ENCODE data around the gene SET.
"Not testable (repeated sequence)": the region's sequence is repeated elsewhere in the genome, so short reads cannot be mapped to it uniquely, and the experiment has no call there.

The SET gene, protein sequence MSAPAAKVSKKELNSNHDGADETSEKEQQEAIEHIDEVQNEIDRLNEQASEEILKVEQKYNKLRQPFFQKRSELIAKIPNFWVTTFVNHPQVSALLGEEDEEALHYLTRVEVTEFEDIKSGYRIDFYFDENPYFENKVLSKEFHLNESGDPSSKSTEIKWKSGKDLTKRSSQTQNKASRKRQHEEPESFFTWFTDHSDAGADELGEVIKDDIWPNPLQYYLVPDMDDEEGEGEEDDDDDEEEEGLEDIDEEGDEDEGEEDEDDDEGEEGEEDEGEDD

GRCh38 chr9:128688501-128689292 lies at the start of gene SET:
SET (plus strand) TSS chr9:128689222; CDS start chr9:128689583, 361 bp downstream.
- DNase-seq, result peak; percentile 33 to 96 (median 84)

- no peak for DNase-seq
Observed at GRCh38 chr9:128640603-128641002, 48.4 kb upstream of the SET start.

DNA sequence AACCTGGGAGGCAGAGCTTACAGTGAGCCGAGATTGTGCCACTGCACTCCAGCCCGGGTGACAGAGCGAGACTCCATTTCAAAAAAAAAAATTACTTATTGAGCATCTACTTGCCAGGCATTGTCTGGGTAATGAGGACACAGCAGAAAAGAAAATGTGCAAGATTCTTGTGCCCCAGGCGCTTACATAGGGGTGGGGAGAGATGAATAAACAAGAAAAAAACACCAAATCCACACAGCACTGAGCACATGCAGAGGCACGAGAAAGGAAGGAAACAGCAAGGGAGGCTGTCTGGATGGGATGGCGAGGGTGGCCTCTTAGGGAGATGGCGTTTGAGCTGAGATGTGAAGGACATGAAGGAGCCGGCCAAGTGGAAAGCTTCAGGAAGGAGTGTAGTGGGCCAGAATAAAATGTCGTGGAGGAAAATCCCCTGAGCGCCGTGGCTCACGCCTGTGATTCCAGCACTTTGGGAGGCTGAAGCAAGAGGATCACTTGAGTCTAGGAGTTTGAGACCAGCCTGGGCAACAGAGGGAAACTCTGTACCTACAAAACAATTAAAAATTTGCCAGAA lies 46.3 kb upstream of the SET start:
- no peak for DNase-seq

GRCh38 chr9:128643519-128644300 lies 45.3 kb upstream of the SET start:
- DNase-seq, result no peak

DNA sequence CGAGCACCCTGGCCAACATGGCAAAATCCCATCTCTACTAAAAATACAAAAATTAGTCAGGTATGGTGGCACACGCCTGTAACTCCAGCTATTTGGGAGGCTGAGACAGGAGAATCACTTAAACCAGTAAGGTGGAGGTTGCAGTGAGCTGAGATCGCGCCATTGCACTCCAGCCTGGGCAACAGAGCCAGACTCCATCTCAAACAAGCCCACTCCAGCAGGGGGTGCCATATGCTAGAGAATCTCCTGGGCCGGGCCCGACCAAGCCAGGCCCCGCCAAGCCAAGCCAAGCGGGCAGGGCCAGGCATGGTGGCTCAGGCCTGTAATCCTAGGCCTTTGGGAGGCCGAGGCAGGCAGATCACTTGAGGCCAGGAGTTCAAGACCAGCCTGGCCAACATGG lies 40.8 kb upstream of the SET start:
- DNase-seq, result peak in 3 of 51 donors; percentile 10 to 16 (median 14)

DNA sequence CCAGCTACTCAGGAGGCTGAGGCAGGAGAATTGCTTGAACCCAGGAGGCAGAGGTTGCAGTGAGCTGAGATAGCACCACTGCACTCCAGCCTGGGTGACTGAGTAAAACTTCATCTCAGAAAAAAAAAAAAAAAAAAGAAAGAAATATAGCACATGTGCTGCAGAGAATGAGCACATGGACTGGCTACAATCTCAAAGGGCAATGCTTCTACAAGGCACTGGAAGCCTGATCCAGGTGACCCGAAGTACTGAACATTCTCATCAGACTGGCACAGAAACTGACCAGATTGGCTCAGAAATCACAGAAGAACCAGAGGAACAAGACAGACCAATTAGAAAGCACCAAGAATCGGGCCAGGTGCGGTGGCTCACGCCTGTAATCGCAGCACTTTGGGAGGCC lies 37.2 kb upstream of the SET start:
- no peak for DNase-seq

GRCh38 chr9:128653908-128654307 lies 35.1 kb upstream of the SET start:
- DNase-seq, result no peak

- no peak for DNase-seq
Observed at GRCh38 chr9:128654481-128654880, 34.5 kb upstream of the SET start.

DNA sequence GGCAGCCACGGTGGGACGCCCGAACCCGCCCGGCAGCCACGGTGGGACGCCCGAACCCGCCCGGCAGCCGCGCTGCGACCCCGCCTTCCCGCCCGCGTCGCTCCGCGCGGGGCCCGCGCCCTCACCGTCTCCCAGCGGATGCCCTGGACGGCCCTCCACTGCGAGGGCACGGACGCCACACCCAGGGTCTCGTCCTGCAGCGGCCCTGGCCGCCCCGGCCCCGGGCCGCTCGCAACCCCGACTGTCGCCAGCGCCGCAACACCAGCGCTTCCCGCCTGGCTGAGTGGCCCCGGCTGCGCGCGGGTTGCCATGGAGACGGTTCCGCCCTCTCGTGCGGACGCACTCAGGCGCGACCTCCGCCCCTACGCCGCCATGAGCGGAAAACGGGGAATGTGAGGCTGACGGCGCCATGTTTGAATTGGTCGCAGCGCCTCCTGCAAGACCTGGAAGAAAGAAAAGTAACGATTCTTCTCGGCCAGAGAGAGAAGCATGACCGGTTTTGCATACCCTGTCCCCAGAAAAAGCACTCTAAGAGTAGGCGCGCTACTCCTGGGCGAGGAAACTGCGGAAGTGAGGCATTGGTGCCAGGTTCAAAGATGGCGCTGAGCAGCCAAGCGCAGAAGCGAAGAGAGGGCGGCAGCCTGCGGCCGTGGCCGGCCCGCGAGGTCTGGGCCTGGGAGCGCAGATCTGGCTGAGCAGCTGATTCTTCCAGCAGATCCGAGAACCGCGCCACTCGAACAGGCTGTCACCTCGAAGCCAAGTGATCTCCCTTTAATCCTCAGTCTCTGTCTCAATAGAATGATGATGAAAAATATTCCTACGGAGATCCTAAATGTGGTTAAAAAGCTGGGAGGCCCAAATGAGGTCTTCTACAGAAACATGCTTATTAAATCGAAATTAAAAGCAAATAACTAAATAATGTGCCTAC lies 32.3 kb upstream of the SET start, which contains the start of gene DYNC2I2:
TSS of gene DYNC2I2 (minus strand) at position 432 of the 928 bp plus-strand sequence. CDS start at position 311, 121 bp downstream.
- DNase-seq, result peak; percentile 58 to 97 (median 88)

DNA sequence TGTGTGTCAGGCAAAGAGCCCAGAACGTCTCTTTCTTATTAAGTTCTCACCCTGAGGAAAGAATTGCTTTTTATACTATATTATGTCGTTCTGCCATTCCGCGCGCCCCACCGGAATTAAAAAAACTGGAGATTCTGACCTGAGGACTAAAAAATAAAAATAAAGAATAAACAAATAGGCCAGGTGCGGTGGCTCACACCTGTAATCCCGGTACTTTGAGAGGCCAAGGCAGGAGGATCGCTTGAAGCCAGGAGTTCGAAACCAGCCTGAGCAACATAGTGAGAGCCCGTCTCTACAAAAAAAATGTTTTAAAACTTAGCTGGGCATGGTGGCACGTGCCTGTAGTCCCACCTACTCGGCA lies 31.7 kb upstream of the SET start:
- no peak for DNase-seq

- DNase-seq, result no peak
Observed at GRCh38 chr9:128657796-128658195, 31.2 kb upstream of the SET start.

GRCh38 chr9:128666481-128666941 lies 22.5 kb upstream of the SET start:
- DNase-seq, result not testable (repeated sequence)

- no peak for DNase-seq
Observed at GRCh38 chr9:128669786-128670185, 19.2 kb upstream of the SET start.

DNA sequence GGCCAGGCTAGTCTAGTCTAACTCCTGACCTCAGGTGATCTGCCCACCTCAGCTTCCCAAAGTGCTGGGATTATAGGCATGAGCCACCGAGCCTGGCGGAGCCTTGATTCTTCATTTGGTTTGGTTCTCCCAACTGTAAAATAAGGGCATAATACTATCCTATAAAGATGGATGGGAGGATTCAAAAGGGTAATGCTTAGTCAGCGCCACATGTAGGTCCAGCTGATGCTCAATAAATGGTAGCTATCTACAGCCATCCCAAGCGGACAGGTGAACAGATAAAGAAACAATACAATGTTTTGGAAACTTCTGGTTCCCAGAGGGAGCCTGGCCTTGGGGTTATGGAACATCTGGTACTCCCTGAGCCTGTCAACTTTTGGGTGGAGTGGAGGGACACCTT lies 13.6 kb upstream of the SET start:
- DNase-seq, result no peak

DNA sequence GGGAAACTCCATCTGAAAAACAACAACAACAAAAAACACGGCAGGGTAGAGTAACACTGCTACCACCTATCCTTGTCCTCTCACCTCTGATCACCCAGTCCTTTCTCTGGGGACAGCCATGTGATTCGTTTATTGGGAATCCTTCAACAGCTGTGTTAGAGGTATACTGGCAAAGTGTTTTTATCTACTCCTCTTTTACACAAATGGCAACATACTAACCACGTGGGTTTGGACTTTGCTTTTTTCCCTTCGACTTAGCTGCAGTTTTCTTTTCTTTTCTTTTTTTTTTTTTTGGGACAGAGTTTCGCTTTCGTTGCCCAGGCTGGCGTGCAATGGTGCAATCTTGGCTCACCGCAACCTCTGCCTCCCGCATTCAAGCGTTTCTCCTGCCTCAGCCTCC lies 11.2 kb upstream of the SET start:
- no peak for DNase-seq

GRCh38 chr9:128683340-128684064 lies 5.5 kb upstream of the SET start:
- peak in 7 of 51 donors; percentile 3 to 15 (median 10) for DNase-seq

DNA sequence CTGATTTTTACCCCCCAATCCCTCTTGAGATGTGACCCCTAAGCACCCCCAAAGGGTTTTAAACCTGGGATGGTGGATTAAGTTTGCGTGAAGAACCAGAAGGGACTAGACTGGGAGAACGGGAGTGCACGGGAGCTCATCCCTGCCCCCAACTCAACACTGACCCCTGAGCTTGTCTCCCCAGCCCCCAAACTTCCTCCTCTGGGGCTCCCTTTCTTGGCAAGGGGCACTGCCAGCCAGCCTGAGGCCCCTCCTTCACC lies 5.0 kb upstream of the SET start:
- no peak for DNase-seq

GRCh38 chr9:128684325-128685199 lies 4.5 kb upstream of the SET start:
- DNase-seq, result peak in 31 of 51 donors; percentile 5 to 62 (median 26)
